Heart right ventricle (tissue), 16 donors: ENCODE measurements around the gene CYSLTR2. TPM values are rescaled to one million over a fixed set of nuclear protein-coding genes. Genes with fewer than 3 reads are reported as not detected.
A peak's percentile ranks its signal among the peaks of the same experiment; 100 is the strongest.

Experiments used
- ATAC-seq, 8 donors: fragments of 200-7000 bp; cut with Tn5 transposase; one replicate each; pipeline ENCODE4 v1.9.1; 2020; ENCODE audit warnings: mild to moderate bottlenecking in 8 of 8, moderate library complexity in 8 of 8, moderate number of reproducible peaks in 1 of 8
- DNase-seq, 2 donors: peaks; one replicate each; pipeline ENCODE4 v3.0.0-alpha.2; 2020
- H3K27ac ChIP-seq, 10 donors: fragments of 200-600 bp; sonication (generic) in 2 of 10; one replicate each; pipeline versions ENCODE4 v1.5.0 to v1.8.0; 2020 to 2022; ENCODE audit warnings: mild to moderate bottlenecking in 3 of 10
- H3K27me3 ChIP-seq, 7 donors: fragments of 200-600 bp; one replicate each; pipeline ENCODE4 v1.8.0; 2021 to 2022; ENCODE audit warnings: mild to moderate bottlenecking in 2 of 7
- H3K36me3 ChIP-seq, 9 donors: fragments of 200-600 bp; sonication (generic) in 1 of 9; one replicate each; pipeline versions ENCODE4 v1.5.0 to v1.8.0; 2020 to 2022; ENCODE audit warnings: mild to moderate bottlenecking in 2 of 9
- H3K4me1 ChIP-seq, 9 donors: fragments of 200-600 bp; sonication (generic) in 1 of 9; one replicate each; pipeline versions ENCODE4 v1.5.0 to v1.8.0; 2020 to 2022; ENCODE audit warnings: mild to moderate bottlenecking in 4 of 9
- H3K4me3 ChIP-seq, 10 donors: fragments of 200-600 bp; sonication (generic) in 2 of 10; one replicate each; pipeline versions ENCODE4 v1.5.0 to v1.8.0; 2020 to 2022; ENCODE audit warnings: mild to moderate bottlenecking in 7 of 10, moderate library complexity in 2 of 10
- H3K9me3 ChIP-seq, 11 donors: fragments of 200-600 bp in 10 of 11; sonication (generic) in 2 of 11; one replicate each; pipeline versions ENCODE4 v1.5.0 to v1.8.0; 2013 to 2022; ENCODE audit warnings: mild to moderate bottlenecking in 2 of 11, control low read depth in 1 of 11, moderate library complexity in 1 of 11
- CTCF ChIP-seq, 9 donors: fragments of 200-600 bp; sonication (generic) in 2 of 9; IDR thresholded peaks; one replicate each; pipeline versions ENCODE4 v1.5.0 to v1.8.0; 2021 to 2022; ENCODE audit warnings: antibody characterized with exemption in 9 of 9, mild to moderate bottlenecking in 5 of 9, moderate library complexity in 1 of 9
- WGBS, 2 donors: extraction: QIAGEN DNeasy Blood & Tissue Kit; methylation state at CpG; one replicate each; pipeline ENCODE4 v1.1.7; 2013; ENCODE audit warnings: inconsistent platforms in 1 of 2; 5-methylcytosine and 5-hydroxymethylcytosine counted together
- intact Hi-C, 10 donors: fragments of 100-400 bp; cut with DNase I; formaldehyde crosslinking; loops; one replicate each; pipeline versions ENCODE4 v1.11.1 to v1.14.2; 2022
- polyA plus RNA-seq, 2 donors: library from polyadenylated mRNA; stranded (reverse); fragments of 200-250 nt; gene quantifications; one replicate each; pipeline ENCODE4 v1.2.3, GENCODE V29; 2013
- total RNA-seq, 10 donors: library from RNA; stranded (reverse); fragmentation: NEBNext Ultra II Directional in 3 of 10; extraction: Animal tissue kit (Norgen Biotek cat#: 25700) in 3 of 10; gene quantifications; one replicate each; pipeline versions ENCODE4 v1.2.1 to v1.2.4, GENCODE V29; 2021 to 2023
- donor health status: Arrhythmogenic right ventricular cardiomyopathy.
- donor health status: ischemic (EF 13 %, LVEDD 7.1; RV severe dilation, severe dysfunction).
- donor health status: healthy with polysubstance abuse.
- donor health status: DM: no; HTN: yes; CAD: no.
- donor health status: DM: no; HTN: no; CAD: no.
- donor health status: ischemic (EF 25% LVEDD 6.9; RV normal size, moderate dysfunction).
- donor health status: ischemic (EF 25% LVEDD 5.7; RV mildly dilated, moderate dysfunction).
- donor health status: healthy.
- donor health status: DM: yes; HTN: yes; CAD: no.
- donor health status: Ischemic cardiomyopathy.
- donor health status: ischemic (EF 35%, LVEDD 5.7; RV mildly dilated, moderate dysfunction).
- donor health status: nonischemic (EF 11% LVEDD 7.7; RV severe dilation, severe dysfunction).
- donor health status: DM: yes; HTN: yes; CAD: no.
- donor health status: PGD.
- donor health status: ischemic (EF 29% LVEDD 5.4; RV normal size, mild dysfunction).
- donor health status: nonischemic (EF 23%, LVEDD 6.1; RV moderate dilation, normal function).

The CYSLTR2 gene
- total and polyA plus RNA-seq, 12 donors: 1.1 to 10.7 (median 6.2) TPM

DNA sequence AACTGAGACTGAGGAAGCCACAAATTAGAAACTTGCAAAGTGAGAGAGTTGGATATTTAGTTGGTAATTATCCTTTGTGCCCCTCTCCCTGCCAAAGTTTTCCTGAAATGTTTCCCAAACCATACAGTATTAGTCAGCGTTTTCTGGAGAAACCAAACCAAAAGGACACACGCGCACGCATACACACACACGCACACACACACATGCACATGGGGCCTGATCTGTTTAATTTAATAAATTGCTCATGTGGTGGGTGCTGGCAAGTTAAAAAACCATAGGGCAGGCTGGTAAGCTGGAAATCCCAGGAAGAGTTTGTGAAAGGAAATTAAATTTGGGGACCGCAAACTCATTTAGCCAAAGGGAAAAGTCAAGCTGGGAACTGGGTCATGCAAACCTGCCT, 11.7 kb upstream of the CYSLTR2 start:
- ATAC-seq (no peak), DNase-seq (no peak)
- Histone ChIP-seq H3K4me1 (no peaks in the 10 kb centered on the region), H3K27me3 (no peaks in the 10 kb centered on the region), H3K4me3 (no peak overlapping the region), H3K27ac (no peak overlapping the region), H3K9me3 (peaks cover 0 to 5% (median 0%) of the 10 kb centered on the region in 11 donors), H3K36me3 (no peaks in the 10 kb centered on the region)
- WGBS, 2 donors: 95 to 97% methylated on average over 6 of the region's 6 CpGs
- TF ChIP-seq CTCF (IDR thresholded peaks at IDR 0.05): no peak
- intact Hi-C loops: no loop called here

- no peaks in the 10 kb centered on the region for H3K36me3 ChIP-seq
- 70 to 82% methylated on average over 1 of the region's 1 CpG for WGBS, 2 donors
- ATAC-seq (no peak), DNase-seq (no peak)
- no peaks in the 10 kb centered on the region for H3K27me3 ChIP-seq
- H3K27ac ChIP-seq: no peak overlapping the region
- H3K4me1 ChIP-seq: peaks cover 0 to 7% (median 0%) of the 10 kb centered on the region in 9 donors
- intact Hi-C loops: no loop called here
- H3K4me3 ChIP-seq: no peak overlapping the region
- H3K9me3 ChIP-seq: no peaks in the 10 kb centered on the region
- TF ChIP-seq CTCF (IDR thresholded peaks at IDR 0.05): peak in 3 of 9 donors; percentile 7 to 19 (median 13)
Observed at GRCh38 chr13:48643159-48643558, 10.6 kb upstream of the CYSLTR2 start.

GRCh38 chr13:48644141-48644540, 9.6 kb upstream of the CYSLTR2 start:
- peaks cover 0 to 15% (median 0%) of the 10 kb centered on the region in 9 donors for H3K4me1 ChIP-seq
- no peak overlapping the region for H3K4me3 ChIP-seq
- intact Hi-C loops: no loop called here
- ATAC-seq: no peak
- no peak overlapping the region for H3K27ac ChIP-seq
- WGBS, 2 donors: 85 to 89% methylated on average over 5 of the region's 5 CpGs
- H3K27me3 ChIP-seq: no peaks in the 10 kb centered on the region
- no peak for DNase-seq
- no peaks in the 10 kb centered on the region for H3K9me3 ChIP-seq
- no peaks in the 10 kb centered on the region for H3K36me3 ChIP-seq
- no peak for TF ChIP-seq CTCF (IDR thresholded peaks at IDR 0.05)

- H3K4me1 ChIP-seq: peaks cover 0 to 19% (median 0%) of the 10 kb centered on the region in 9 donors
- no peak overlapping the region for H3K4me3 ChIP-seq
- H3K27me3 ChIP-seq: no peaks in the 10 kb centered on the region
- ATAC-seq: no peak
- TF ChIP-seq CTCF (IDR thresholded peaks at IDR 0.05): no peak
- intact Hi-C loops: no loop called here
- H3K9me3 ChIP-seq: no peaks in the 10 kb centered on the region
- no peak for DNase-seq
- H3K36me3 ChIP-seq: no peaks in the 10 kb centered on the region
- H3K27ac ChIP-seq: no peak overlapping the region
Observed at GRCh38 chr13:48644951-48645350, 8.8 kb upstream of the CYSLTR2 start.
